Peyer's patch (tissue), 4 donors: ENCODE results near the gene SLC4A2. TPM values are rescaled to one million over a fixed set of nuclear protein-coding genes. Genes with fewer than 3 reads are reported as not detected.
"Not testable (repeated sequence)": the region's sequence is repeated elsewhere in the genome, so short reads cannot be mapped to it uniquely, and the experiment has no call there.

Source experiments
- DNase-seq, 3 donors: peaks; one replicate each; pipeline ENCODE4 v3.0.0-alpha.2; 2017 to 2019
- H3K27ac ChIP-seq, 4 donors: fragments of 200-600 bp; sonication (generic); one replicate each; pipeline ENCODE4 v1.5.1; 2016 to 2019
- H3K27me3 ChIP-seq, 2 donors: fragments of 200-600 bp; sonication (generic); one replicate each; pipeline ENCODE4 v1.5.1; 2019
- H3K36me3 ChIP-seq, 3 donors: fragments of 200-600 bp; sonication (generic); one replicate each; pipeline ENCODE4 v1.5.1; 2016 to 2019
- H3K4me1 ChIP-seq, 4 donors: fragments of 200-600 bp; sonication (generic); one replicate each; pipeline ENCODE4 v1.5.1; 2016 to 2019
- H3K4me3 ChIP-seq, 4 donors: fragments of 200-600 bp; sonication (generic); 1 replicate in 3 of 4; 2 replicates in 1 of 4; pipeline ENCODE4 v1.5.1; 2016 to 2019; ENCODE audit warnings: mild to moderate bottlenecking in 1 of 4
- H3K9me3 ChIP-seq, 4 donors: fragments of 200-600 bp; sonication (generic); one replicate each; pipeline ENCODE4 v1.5.1; 2016 to 2019; ENCODE audit warnings: mild to moderate bottlenecking in 1 of 4
- POLR2A ChIP-seq, 2 donors: fragments of 450-650 bp; IDR thresholded peaks; one replicate each; pipeline ENCODE4 v1.5.1; 2017; ENCODE audit warnings: antibody characterized with exemption in 2 of 2, mild to moderate bottlenecking in 2 of 2, moderate library complexity in 2 of 2
- total RNA-seq, 4 donors: library from RNA; depleted of rRNA; stranded (reverse); fragments of >200 nt; gene quantifications; one replicate each; pipeline ENCODE4 v1.1.0, GENCODE V29; 2016
- TF ChIP-seq, protein P1 (sequence below), 6 experiments: fragments of 450-650 bp in 4 of 6; fragments of 200-600 bp in 2 of 6; sonication (generic) in 1 of 6; IDR thresholded peaks; one replicate each; pipeline ENCODE4 v1.5.1; 2017 to 2019; ENCODE audit warnings: antibody characterized with exemption in 6 of 6, mild to moderate bottlenecking in 3 of 6, moderate library complexity in 1 of 6

The SLC4A2 gene
- total RNA-seq, 4 donors from 2014 or later, result 101 to 143 (median 121) TPM

DNA sequence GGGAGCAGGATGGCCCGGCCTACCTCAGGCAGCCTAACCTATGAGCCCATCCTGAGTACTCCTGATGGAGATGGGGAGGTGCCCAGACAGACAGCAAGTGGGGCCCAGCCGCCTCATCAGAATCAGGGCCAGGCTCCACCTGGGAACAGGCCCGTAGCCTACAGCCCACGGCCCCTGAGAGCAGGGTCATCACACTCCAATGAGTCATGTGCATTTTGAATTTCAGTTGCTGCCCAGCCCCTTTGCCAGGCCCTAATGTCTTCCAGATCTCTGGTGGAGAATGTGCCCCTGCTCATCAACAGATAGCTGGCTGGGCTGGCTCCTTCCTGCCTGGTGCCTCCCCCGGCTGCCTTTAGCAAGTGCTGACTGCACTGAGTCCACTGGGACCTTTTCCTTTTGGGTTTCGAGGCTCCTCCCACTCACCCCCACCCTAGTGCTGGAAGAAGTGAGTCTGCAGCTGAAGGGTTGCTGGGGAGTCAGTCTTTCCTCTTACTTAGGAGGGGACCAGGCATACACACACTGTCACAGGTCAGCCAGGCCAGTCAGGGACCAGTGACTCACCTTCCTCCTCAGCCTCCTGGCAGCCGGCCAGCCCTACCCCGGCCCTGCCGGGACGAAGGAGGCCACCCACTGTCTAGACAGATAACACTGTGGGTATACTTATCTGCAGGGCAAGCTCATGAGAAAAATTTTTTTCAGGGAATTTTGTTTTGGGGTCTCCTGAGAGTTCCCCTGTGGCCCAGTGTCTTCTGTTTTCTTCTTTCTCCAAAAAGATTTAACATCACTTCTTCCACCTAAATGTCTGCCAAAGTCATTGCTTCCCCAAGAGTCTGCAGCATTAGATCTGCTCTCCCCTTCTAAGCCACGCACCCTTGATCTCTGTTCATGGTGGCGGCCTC, 20.2 kb upstream of the SLC4A2 start:
- Histone ChIP-seq H3K36me3 (peaks cover 0 to 42% (median 0%) of the 10 kb centered on the region in 3 donors), H3K4me1 (peaks cover 0 to 13% (median 5%) of the 10 kb centered on the region in 4 donors), H3K27ac (peak overlapping the region in 1 of 4 donors; percentile 55), H3K4me3 (no peak overlapping the region), H3K9me3 (no peaks in the 10 kb centered on the region), H3K27me3 (no peaks in the 10 kb centered on the region)
- TF ChIP-seq, protein P1, sequence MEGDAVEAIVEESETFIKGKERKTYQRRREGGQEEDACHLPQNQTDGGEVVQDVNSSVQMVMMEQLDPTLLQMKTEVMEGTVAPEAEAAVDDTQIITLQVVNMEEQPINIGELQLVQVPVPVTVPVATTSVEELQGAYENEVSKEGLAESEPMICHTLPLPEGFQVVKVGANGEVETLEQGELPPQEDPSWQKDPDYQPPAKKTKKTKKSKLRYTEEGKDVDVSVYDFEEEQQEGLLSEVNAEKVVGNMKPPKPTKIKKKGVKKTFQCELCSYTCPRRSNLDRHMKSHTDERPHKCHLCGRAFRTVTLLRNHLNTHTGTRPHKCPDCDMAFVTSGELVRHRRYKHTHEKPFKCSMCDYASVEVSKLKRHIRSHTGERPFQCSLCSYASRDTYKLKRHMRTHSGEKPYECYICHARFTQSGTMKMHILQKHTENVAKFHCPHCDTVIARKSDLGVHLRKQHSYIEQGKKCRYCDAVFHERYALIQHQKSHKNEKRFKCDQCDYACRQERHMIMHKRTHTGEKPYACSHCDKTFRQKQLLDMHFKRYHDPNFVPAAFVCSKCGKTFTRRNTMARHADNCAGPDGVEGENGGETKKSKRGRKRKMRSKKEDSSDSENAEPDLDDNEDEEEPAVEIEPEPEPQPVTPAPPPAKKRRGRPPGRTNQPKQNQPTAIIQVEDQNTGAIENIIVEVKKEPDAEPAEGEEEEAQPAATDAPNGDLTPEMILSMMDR (IDR thresholded peaks at IDR 0.05), result no peak
- no peak for TF ChIP-seq POLR2A (IDR thresholded peaks at IDR 0.05)
- DNase-seq, result peak in 2 of 3 donors; percentile 80 to 86

DNA sequence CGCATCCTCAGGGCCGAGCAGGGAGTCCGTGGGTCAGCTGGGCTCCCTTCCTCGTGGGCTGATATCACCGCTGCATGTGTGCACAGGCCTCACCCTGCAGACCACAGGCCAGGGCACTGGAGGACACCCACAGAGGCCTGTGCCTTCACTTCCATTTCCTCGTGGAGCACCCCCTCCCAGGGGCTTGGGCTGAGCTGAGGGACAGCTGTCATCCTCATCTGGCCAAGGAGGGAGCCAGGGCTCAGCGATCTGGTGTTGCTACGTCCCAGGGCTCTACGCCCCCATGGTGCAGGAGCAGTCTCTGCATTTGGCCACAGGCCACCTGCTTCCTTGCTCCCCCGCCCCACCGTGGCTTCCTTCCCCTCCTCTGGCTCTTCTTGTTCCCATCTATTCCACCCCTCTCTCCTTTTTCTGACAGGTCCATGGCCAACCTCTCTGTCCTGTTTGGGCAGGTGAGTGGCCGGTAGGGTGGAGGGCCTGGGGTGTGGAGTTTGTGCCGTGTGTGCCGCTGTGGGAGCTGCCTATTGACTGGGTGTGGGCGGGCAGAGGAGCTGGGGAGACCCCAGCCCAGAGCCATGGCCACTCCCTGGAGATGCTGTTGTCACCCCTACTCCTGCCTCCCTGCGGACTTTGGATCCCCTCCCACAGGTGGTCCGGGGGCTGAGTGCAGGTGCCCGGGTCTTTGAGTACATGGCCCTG, 19.4 kb upstream of the SLC4A2 start:
- Histone ChIP-seq H3K4me3 (no peak overlapping the region), H3K4me1 (peaks cover 0 to 13% (median 5%) of the 10 kb centered on the region in 4 donors), H3K27me3 (no peaks in the 10 kb centered on the region), H3K36me3 (peaks cover 0 to 41% (median 0%) of the 10 kb centered on the region in 3 donors), H3K27ac (peak overlapping the region in 1 of 4 donors; percentile 30), H3K9me3 (no peaks in the 10 kb centered on the region)
- TF ChIP-seq, protein P1 (IDR thresholded peaks at IDR 0.05), result no peak
- no peak for TF ChIP-seq POLR2A (IDR thresholded peaks at IDR 0.05)
- DNase-seq, result no peak

DNA sequence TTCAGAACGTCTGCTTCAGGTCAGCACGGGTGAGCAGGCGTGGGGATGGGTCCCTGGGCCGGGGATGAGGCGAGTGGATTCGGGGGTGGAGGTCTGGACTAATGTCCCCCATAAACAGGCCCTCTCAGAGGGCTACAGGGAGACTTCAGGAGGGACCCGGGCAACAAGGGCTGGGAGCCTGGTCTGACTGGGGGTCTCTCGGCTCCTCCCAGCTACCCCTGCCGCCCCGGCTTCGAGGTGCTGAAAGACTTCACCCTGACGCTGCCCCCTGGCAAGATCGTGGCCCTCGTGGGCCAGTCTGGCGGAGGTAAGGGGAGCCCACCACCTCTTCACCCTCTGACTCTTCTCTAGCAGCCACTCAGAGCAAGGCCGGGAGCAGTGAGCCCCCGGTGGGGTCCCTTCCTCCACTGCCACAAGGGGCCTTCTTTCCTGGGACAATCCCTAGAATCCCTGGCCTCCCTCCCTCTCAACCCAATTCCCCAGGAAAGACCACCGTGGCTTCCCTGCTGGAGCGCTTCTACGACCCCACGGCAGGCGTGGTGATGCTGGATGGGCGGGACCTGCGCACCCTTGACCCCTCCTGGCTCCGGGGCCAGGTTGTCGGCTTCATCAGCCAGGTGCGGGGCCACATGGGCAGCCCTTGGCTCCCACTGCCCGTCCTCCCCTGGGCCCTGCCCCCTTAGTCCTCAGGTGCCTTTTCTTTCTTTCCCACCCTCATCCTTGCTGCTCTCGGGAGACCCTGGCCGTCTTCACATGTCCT, 18.6 kb upstream of the SLC4A2 start:
- H3K36me3 ChIP-seq, result peaks cover 0 to 33% (median 0%) of the 10 kb centered on the region in 3 donors
- TF ChIP-seq, protein P1 (IDR thresholded peaks at IDR 0.05), result no peak
- no peak for TF ChIP-seq POLR2A (IDR thresholded peaks at IDR 0.05)
- H3K9me3 ChIP-seq, result no peaks in the 10 kb centered on the region
- H3K4me3 ChIP-seq, result no peak overlapping the region
- peaks cover 0 to 13% (median 5%) of the 10 kb centered on the region in 4 donors for H3K4me1 ChIP-seq
- H3K27me3 ChIP-seq, result no peaks in the 10 kb centered on the region
- DNase-seq, result no peak
- no peak overlapping the region for H3K27ac ChIP-seq

DNA sequence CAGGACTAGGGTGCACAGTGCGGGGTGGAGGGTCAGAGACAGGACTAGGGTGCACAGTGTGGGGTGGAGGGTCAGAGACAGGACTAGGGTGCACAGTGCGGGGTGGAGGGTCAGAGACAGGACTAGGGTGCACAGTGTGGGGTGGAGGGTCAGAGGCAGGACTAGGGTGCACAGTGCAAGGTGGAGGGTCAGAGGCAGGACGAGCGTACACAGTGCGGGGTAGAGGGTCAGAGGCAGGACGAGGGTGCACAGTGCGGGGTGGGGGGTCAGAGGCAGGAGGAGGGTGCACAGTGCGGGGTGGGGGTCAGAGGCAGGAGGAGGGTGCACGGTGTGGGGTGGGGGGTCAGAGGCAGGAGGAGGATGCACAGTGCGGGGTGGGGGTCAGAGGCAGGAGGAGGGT, 15.9 kb upstream of the SLC4A2 start:
- Histone ChIP-seq H3K36me3 (peaks cover 0 to 18% (median 0%) of the 10 kb centered on the region in 3 donors), H3K4me1 (peaks cover 0 to 13% (median 5%) of the 10 kb centered on the region in 4 donors)
- not testable (repeated sequence) for H3K4me3 ChIP-seq, H3K9me3 ChIP-seq, H3K27ac ChIP-seq, H3K27me3 ChIP-seq, DNase-seq

GRCh38 chr7:151043959-151044358, 15.4 kb upstream of the SLC4A2 start:
- Histone ChIP-seq H3K4me3 (no peak overlapping the region), H3K27ac (no peak overlapping the region), H3K4me1 (peaks cover 0 to 10% (median 4%) of the 10 kb centered on the region in 4 donors), H3K36me3 (peaks cover 0 to 18% (median 0%) of the 10 kb centered on the region in 3 donors), H3K9me3 (no peaks in the 10 kb centered on the region), H3K27me3 (no peaks in the 10 kb centered on the region)
- no peak for TF ChIP-seq POLR2A (IDR thresholded peaks at IDR 0.05)
- TF ChIP-seq, protein P1 (IDR thresholded peaks at IDR 0.05), result no peak
- no peak for DNase-seq
